HepG2 (cell line): Measurements from ENCODE around the gene PPP2R2B. TPM values are rescaled to one million over a fixed set of nuclear protein-coding genes. Genes with fewer than 3 reads are reported as not detected.

ENCODE experiments used
- ATAC-seq: fragments of 200-7000 bp; cut with Tn5 transposase; 3 replicates; pipeline ENCODE4 v1.9.1; 2020; ENCODE audit warnings: mild to moderate bottlenecking, moderate library complexity
- BruUV-seq: library from RNA; stranded (reverse); fragments of 400-500 nt; replicated peaks from 2 replicates; lab custom pipeline; 2021; lab: Mats Ljungman, UMichigan
- CTCF ChIA-PET: fragments of 300-600 bp; formaldehyde crosslinking; extraction: SDS; loops from one replicate; lab custom pipeline; 2021; ENCODE audit warnings: low total read pairs, inconsistent platforms, low intra/inter-chr PET ratio; lab: Yijun Ruan, JAX
- POLR2A ChIA-PET: fragments of 350-600 bp; sonication (Branson Sonifier 250); formaldehyde crosslinking; loops from one replicate; lab custom pipeline; 2020; ENCODE audit warnings: antibody characterized with exemption, inconsistent platforms; lab: Yijun Ruan, JAX
- DNase-seq: peaks from one replicate; pipeline ENCODE4 v3.0.0-alpha.2; 2015; ENCODE audit warnings: low spot score
- FAIRE-seq: peaks from 3 replicates; lab custom pipeline; 2011; peaks lifted over from hg19 to GRCh38; lab: Jason Lieb, UNC
- H2AFZ ChIP-seq: one replicate; pipeline ENCODE4 v1.6.1; 2011; ENCODE audit warnings: low read length, inconsistent platforms
- H3K27ac ChIP-seq: fragments of 300-600 bp; 3 replicates; pipeline ENCODE4 v1.8.0; 2011; ENCODE audit warnings: mixed run types, mild to moderate bottlenecking, mixed read lengths, low read length, inconsistent platforms; ENCODE audit not compliant: insufficient read depth; ENCODE audit errors: extremely low read length
- H3K27me3 ChIP-seq, 2 experiments: fragments of 200-600 bp in 1 of 2; 2 replicates in 1 of 2; 3 replicates in 1 of 2; pipeline versions ENCODE4 v1.6.0 to v1.8.0; 2011; ENCODE audit warnings: low read length in 2 of 2, mild to moderate bottlenecking in 2 of 2, moderate library complexity in 2 of 2, inconsistent platforms in 1 of 2; ENCODE audit not compliant: insufficient read depth in 2 of 2, control insufficient read depth in 1 of 2
- H3K36me3 ChIP-seq, 2 experiments: fragments of 200-600 bp in 1 of 2; replicated peaks in 1 of 2; 2 replicates in 1 of 2; 3 replicates in 1 of 2; pipeline versions ENCODE4 v1.5.1 to v1.8.0; 2011; ENCODE audit warnings: low read length in 2 of 2, inconsistent platforms in 1 of 2; ENCODE audit not compliant: insufficient read depth in 2 of 2, control insufficient read depth in 1 of 2
- H3K4me1 ChIP-seq: 2 replicates; pipeline ENCODE4 v1.5.1; 2012; ENCODE audit warnings: low read length, inconsistent platforms; ENCODE audit not compliant: insufficient read depth
- H3K4me2 ChIP-seq: 2 replicates; pipeline ENCODE4 v1.6.0; 2011; ENCODE audit warnings: low read depth, low read length, inconsistent platforms
- H3K4me3 ChIP-seq, 3 experiments: fragments of 200-600 bp in 1 of 3; sonication (generic), shearing (Covaris generic) in 1 of 3; replicated peaks in 1 of 3; 2 replicates each; pipeline ENCODE4 v1.5.1; 2011 to 2016; ENCODE audit warnings: low read length in 3 of 3, inconsistent platforms in 2 of 3, low read depth in 2 of 3, mild to moderate bottlenecking in 2 of 3, control low read depth in 1 of 3, mixed read lengths in 1 of 3; ENCODE audit not compliant: insufficient read depth in 1 of 3
- H3K79me2 ChIP-seq: one replicate; pipeline ENCODE4 v1.6.1; 2011; ENCODE audit warnings: low read length, inconsistent platforms; ENCODE audit not compliant: insufficient read depth
- H3K9ac ChIP-seq: 2 replicates; pipeline ENCODE4 v1.6.0; 2011; ENCODE audit warnings: mild to moderate bottlenecking, low read depth, low read length, inconsistent platforms; ENCODE audit not compliant: insufficient read depth
- H3K9me3 ChIP-seq: 2 replicates; pipeline ENCODE4 v1.5.1; 2012; ENCODE audit warnings: mild to moderate bottlenecking, low read length
- H4K20me1 ChIP-seq: 2 replicates; pipeline ENCODE4 v1.6.0; 2011; ENCODE audit warnings: inconsistent platforms, mild to moderate bottlenecking, low read length, moderate library complexity; ENCODE audit not compliant: insufficient read depth
- CEBPB ChIP-seq: IDR thresholded peaks from 2 replicates; pipeline ENCODE4 v1.6.1; 2011; ENCODE audit warnings: low read depth, low read length, improper control_type of control experiment, borderline replicate concordance
- MAFF ChIP-seq: IDR thresholded peaks from 2 replicates; pipeline ENCODE4 v1.6.1; 2011; ENCODE audit warnings: low read depth, low read length, improper control_type of control experiment
- MAFK ChIP-seq, 2 experiments: IDR thresholded peaks in 1 of 2; conservative IDR thresholded peaks in 1 of 2; 2 replicates each; pipeline ENCODE4 v1.6.1; 2011; ENCODE audit warnings: improper control_type of control experiment in 2 of 2, low read length in 2 of 2
- RARG ChIP-seq: sonication (generic); formaldehyde crosslinking; IDR thresholded peaks from 2 replicates; pipeline ENCODE4 v1.4.0; 2020; ENCODE audit warnings: low read depth, mild to moderate bottlenecking, missing genetic modification reagents
- TCF7L2 ChIP-seq: IDR thresholded peaks from 2 replicates; pipeline ENCODE4 v1.6.1; 2011; ENCODE audit warnings: mild to moderate bottlenecking, low read depth, low read length, moderate library complexity
- ZFX ChIP-seq: sonication (generic); formaldehyde crosslinking; IDR thresholded peaks from 2 replicates; pipeline ENCODE4 v1.4.0; 2020; ENCODE audit warnings: mild to moderate bottlenecking, low read depth, missing genetic modification reagents, moderate library complexity
- ZNF24 ChIP-seq: fragments of 450-650 bp; IDR thresholded peaks from 2 replicates; pipeline ENCODE4 v1.6.1; 2017; ENCODE audit warnings: antibody characterized with exemption, mild to moderate bottlenecking
- WGBS: methylation state at CpG from one replicate; pipeline ENCODE4 v1.1.6; 2017; ENCODE audit warnings: low lambda C conversion rate; 5-methylcytosine and 5-hydroxymethylcytosine counted together
- in situ Hi-C: cut with HindIII; loops from 2 replicates; pipeline ENCODE4 v1.10.0; 2017; ENCODE audit warnings: low pct_unique_long_range_greater_than_20kb; ENCODE audit not compliant: extremely low pct_ligation_motif_present
- intact Hi-C: fragments of 100-400 bp; cut with micrococcal nuclease; formaldehyde crosslinking; loops from one replicate; pipeline ENCODE4 v1.10.0; 2022; ENCODE audit not compliant: unreplicated experiment
- polyA plus RNA-seq, 8 experiments: library from polyadenylated mRNA; depleted of rRNA in 3 of 8; stranded (reverse) in 7 of 8; unstranded in 1 of 8; fragments of >200 nt; fragmentation: Illumina TruSeq in 4 of 8; extraction: Trizol in 4 of 8; gene quantifications; 2 replicates each; pipeline versions ENCODE4 v1.2.1 to v1.2.3, GENCODE V29; 2011 to 2016; ENCODE audit warnings: low read depth in 4 of 8, missing spikeins in 1 of 8, mixed read lengths in 1 of 8; ENCODE audit not compliant: insufficient read depth in 1 of 8
- total RNA-seq, 5 experiments: library from RNA; depleted of rRNA; stranded (reverse); fragments of >200 nt; fragmentation: Illumina TruSeq; extraction: Trizol; gene quantifications; 2 replicates each; pipeline ENCODE4 v1.2.3, GENCODE V29; 2016; ENCODE audit warnings: low read depth in 1 of 5

Gene PPP2R2B
- total and polyA plus RNA-seq, 2 of the 13 experiments (the other 11 are each of a cell fraction or from before 2014, with no cell fraction given), result not detected

- ATAC-seq, result no peak
- H2AFZ ChIP-seq, result no peak overlapping the region
- no peak overlapping the region for H3K4me2 ChIP-seq
- no peaks in the 10 kb centered on the region for H4K20me1 ChIP-seq
- peaks cover 0 to 2% of the 10 kb centered on the region in 2 experiments; a peak in 2 of 5 replicates for H3K27me3 ChIP-seq
- no peak overlapping the region for H3K4me3 ChIP-seq
- no peak for TF ChIP-seq ZNF24
- peak; percentile 53 for TF ChIP-seq CEBPB
- TF ChIP-seq ZFX (CRISPR knock-in tag), result no peak
- TF ChIP-seq, all 625 proteins: peak for 1
- DNase-seq (no peak), FAIRE-seq (no peak)
- in situ Hi-C loops, result no loop called here
- ChIA-PET POLR2A (no interaction called here), CTCF (no interaction called here)
- H3K36me3 ChIP-seq, result no peaks in the 10 kb centered on the region
- 14% methylated on average over 5 of the region's 5 CpGs for WGBS
- H3K9me3 ChIP-seq, result no peaks in the 10 kb centered on the region
- no peak overlapping the region for H3K9ac ChIP-seq
- intact Hi-C loops, result no loop called here
- BruUV-seq, result no TSS peak
- H3K79me2 ChIP-seq, result no peaks in the 10 kb centered on the region
- H3K27ac ChIP-seq, result no peak overlapping the region
- H3K4me1 ChIP-seq, result no peaks in the 10 kb centered on the region
Observed at GRCh38 chr5:146586752-146587151, 291.8 kb downstream of the PPP2R2B start.

DNA sequence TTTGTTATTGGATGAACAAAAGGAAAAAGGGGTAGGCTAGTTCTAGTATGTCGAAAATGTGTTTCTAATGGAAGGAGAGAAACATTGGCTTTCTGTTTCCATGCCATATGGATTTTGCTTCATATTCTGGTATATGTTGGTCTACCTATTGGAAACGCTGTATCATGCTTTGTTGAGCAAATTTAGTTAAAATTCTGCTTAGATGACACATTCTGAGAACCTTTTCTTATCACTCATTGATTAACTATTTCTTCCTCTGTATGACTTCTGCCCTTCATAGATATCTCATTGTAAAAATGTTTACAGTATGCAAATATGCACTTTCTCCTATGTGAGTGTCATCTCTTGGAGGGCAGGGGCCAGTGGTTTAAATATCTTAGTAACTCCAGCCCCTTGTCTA, 293.8 kb downstream of the PPP2R2B start:
- in situ Hi-C loops (no loop called here), intact Hi-C loops (no loop called here)
- TF ChIP-seq MAFK (conservative IDR thresholded peaks at IDR 0.05 in 1 of 2, IDR thresholded peaks at IDR 0.05 in 1 of 2; ENCODE audit: low read length in 2 of 2) (peak; percentile 21 to 48; a peak in 3 of 4 replicates), MAFF (peak; percentile 39; the same call in 1 of the 2 replicates), TCF7L2 (no peak), RARG (CRISPR knock-in tag) (no peak)
- Histone ChIP-seq H3K27ac (no peak overlapping the region), H3K79me2 (no peaks in the 10 kb centered on the region), H2AFZ (no peak overlapping the region), H3K4me1 (no peaks in the 10 kb centered on the region), H4K20me1 (no peaks in the 10 kb centered on the region), H3K9me3 (no peaks in the 10 kb centered on the region), H3K27me3 (peaks cover 0 to 2% of the 10 kb centered on the region in 2 experiments; a peak in 1 of 5 replicates), H3K4me2 (no peak overlapping the region), H3K4me3 (no peak overlapping the region), H3K36me3 (no peaks in the 10 kb centered on the region), H3K9ac (no peak overlapping the region)
- no peak for DNase-seq
- ATAC-seq, result no peak
- ChIA-PET CTCF (no interaction called here), POLR2A (no interaction called here)
- 6% methylated on average over 2 of the region's 2 CpGs for WGBS
- FAIRE-seq, result no peak
- BruUV-seq, result no TSS peak
